Omental fat pad (tissue), 4 donors: ENCODE data around the gene ZNF862. TPM values are rescaled to one million over a fixed set of nuclear protein-coding genes. Genes with fewer than 3 reads are reported as not detected.

Source experiments
- small RNA-seq: library from RNA; depleted of rRNA; stranded (forward); fragments of <200 nt; gene quantifications from one replicate; pipeline ENCODE3, GENCODE V24; 2016
- total RNA-seq, 4 donors: library from RNA; depleted of rRNA; stranded (reverse); fragments of >200 nt; gene quantifications; one replicate each; pipeline ENCODE4 v1.1.0, GENCODE V29; 2016

ZNF862 gene
- total RNA-seq, 4 donors from 2014 or later, result 4.4 to 20.6 (median 10.4) TPM

Small RNA genes within 50 kb of the gene (small RNA-seq; reads per million reads assigned to genes)
- gene AC093458.1, result not detected

Other genes starting within 250 kb of the ZNF862 start
- 10 to 100 TPM in 1 of 4 donors, 1 to 10 TPM in 3; 4.2 to 15.8 (median 7.0) TPM for gene ZNF467, start 64.8 kb upstream of the ZNF862 start, total RNA-seq
- gene ATP6V0E2, start 35.6 kb downstream of the ZNF862 start, total RNA-seq, result 10 to 100 TPM in 2 of 4 donors, 1 to 10 TPM in 2; 7.1 to 21.2 (median 11.1) TPM